ENCODE measurements around the gene CCDC68. TPM values are rescaled to one million over a fixed set of nuclear protein-coding genes. Genes with fewer than 3 reads are reported as not detected.

CCDC68 gene
- total RNA-seq, 4 donors from 2014 or later: 72.6 to 99.7 (median 84.7) TPM

GRCh38 chr18:54882318-54882717, 76.9 kb downstream of the CCDC68 start:
- H3K36me3 ChIP-seq: no peaks in the 10 kb centered on the region
- no peak overlapping the region for H3K4me3 ChIP-seq
- no peaks in the 10 kb centered on the region for H3K9me3 ChIP-seq
- no peak for DNase-seq
- TF ChIP-seq CTCF (IDR thresholded peaks at IDR 0.05) (no peak), POLR2A (IDR thresholded peaks at IDR 0.05) (no peak)
- H3K27ac ChIP-seq: no peak overlapping the region
- H3K27me3 ChIP-seq: no peaks in the 10 kb centered on the region
- H3K4me1 ChIP-seq: no peaks in the 10 kb centered on the region

DNA sequence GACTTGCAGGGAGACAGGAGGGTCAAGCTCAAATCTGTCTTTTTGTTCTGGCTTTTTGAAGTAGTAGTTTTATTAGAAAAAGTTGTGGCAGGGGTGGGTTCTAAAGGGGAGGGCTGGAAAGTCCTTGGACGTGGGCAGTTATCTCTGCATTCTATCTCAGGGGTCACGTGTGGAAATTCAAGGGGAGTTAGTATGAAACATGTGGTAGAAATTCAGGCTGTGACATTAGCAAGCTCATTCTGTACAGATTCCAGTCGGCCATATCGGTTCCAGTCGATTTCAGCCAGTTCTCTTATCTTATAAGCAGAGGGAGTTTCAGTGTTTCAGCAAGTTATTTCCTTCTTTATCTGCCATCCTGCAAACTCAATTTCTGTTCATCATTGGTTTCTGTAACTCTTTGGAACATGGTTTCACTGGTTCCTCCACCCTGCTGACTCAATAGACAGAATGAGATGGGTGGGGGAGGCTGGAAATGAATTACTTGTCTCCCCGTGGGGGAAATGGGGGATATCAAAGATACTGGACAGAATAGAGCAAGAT, 78.0 kb downstream of the CCDC68 start:
- H3K4me3 ChIP-seq: no peak overlapping the region
- no peaks in the 10 kb centered on the region for H3K4me1 ChIP-seq
- no peaks in the 10 kb centered on the region for H3K9me3 ChIP-seq
- DNase-seq: no peak
- H3K36me3 ChIP-seq: no peaks in the 10 kb centered on the region
- no peak overlapping the region for H3K27ac ChIP-seq
- H3K27me3 ChIP-seq: no peaks in the 10 kb centered on the region
- TF ChIP-seq POLR2A (IDR thresholded peaks at IDR 0.05) (no peak), CTCF (IDR thresholded peaks at IDR 0.05) (no peak)

DNA sequence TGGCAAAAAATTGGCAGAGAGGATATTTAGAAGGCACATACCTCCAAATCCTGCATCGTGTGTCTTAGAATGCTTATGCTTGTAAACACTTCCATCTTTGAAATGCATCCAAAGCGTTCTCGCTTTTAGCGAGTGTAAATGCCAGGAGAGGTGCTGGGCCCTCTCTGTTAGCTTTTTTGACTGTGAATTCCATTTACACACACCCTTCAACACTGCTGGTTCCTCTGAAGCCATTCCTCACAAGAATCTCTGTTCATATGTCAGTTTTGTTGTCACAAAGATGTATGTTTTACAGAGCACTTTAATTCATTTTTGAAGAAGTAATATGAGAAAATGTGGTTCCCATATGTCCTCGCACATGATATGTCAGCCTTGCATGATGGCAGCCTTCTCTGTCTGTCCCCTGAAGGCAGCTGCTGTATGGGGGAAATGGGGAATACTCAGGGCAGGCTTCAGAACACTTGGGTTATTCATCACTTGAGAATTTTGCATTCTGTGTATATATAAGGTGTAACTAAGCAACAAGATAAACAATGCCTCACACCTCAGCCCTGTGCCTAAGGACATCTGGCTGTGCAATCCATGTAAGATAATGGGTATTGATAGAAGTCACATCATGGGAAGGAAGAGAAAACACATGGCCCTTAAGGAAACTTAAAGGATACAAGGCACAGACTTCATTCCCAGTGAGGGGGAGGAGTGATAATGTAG, 78.7 kb downstream of the CCDC68 start:
- H3K9me3 ChIP-seq: no peaks in the 10 kb centered on the region
- TF ChIP-seq CTCF (IDR thresholded peaks at IDR 0.05): no peak
- no peak for TF ChIP-seq POLR2A (IDR thresholded peaks at IDR 0.05)
- H3K27me3 ChIP-seq: no peaks in the 10 kb centered on the region
- no peaks in the 10 kb centered on the region for H3K36me3 ChIP-seq
- H3K4me3 ChIP-seq: no peak overlapping the region
- no peak for DNase-seq
- no peaks in the 10 kb centered on the region for H3K4me1 ChIP-seq
- no peak overlapping the region for H3K27ac ChIP-seq

- no peaks in the 10 kb centered on the region for H3K36me3 ChIP-seq
- no peak for DNase-seq
- H3K9me3 ChIP-seq: no peaks in the 10 kb centered on the region
- TF ChIP-seq CTCF (IDR thresholded peaks at IDR 0.05) (no peak), POLR2A (IDR thresholded peaks at IDR 0.05) (no peak)
- no peak overlapping the region for H3K27ac ChIP-seq
- H3K4me3 ChIP-seq: no peak overlapping the region
- no peaks in the 10 kb centered on the region for H3K4me1 ChIP-seq
- H3K27me3 ChIP-seq: no peaks in the 10 kb centered on the region
Observed at GRCh38 chr18:54879691-54880090, 79.6 kb downstream of the CCDC68 start.

GRCh38 chr18:54878659-54879358, 80.5 kb downstream of the CCDC68 start:
- Histone ChIP-seq H3K27me3 (no peaks in the 10 kb centered on the region), H3K27ac (no peak overlapping the region), H3K4me1 (peaks cover 0 to 3% (median 0%) of the 10 kb centered on the region in 4 donors), H3K9me3 (no peaks in the 10 kb centered on the region), H3K36me3 (no peaks in the 10 kb centered on the region), H3K4me3 (no peak overlapping the region)
- TF ChIP-seq POLR2A (IDR thresholded peaks at IDR 0.05) (no peak), CTCF (IDR thresholded peaks at IDR 0.05) (no peak)
- no peak for DNase-seq

Data from Peyer's patch (tissue), 4 donors.